ENCODE results near the gene CAMTA2. TPM values are rescaled to one million over a fixed set of nuclear protein-coding genes. Genes with fewer than 3 reads are reported as not detected.

Gene CAMTA2
- total RNA-seq, 4 donors from 2014 or later: 15.3 to 46.2 (median 22.5) TPM

DNA sequence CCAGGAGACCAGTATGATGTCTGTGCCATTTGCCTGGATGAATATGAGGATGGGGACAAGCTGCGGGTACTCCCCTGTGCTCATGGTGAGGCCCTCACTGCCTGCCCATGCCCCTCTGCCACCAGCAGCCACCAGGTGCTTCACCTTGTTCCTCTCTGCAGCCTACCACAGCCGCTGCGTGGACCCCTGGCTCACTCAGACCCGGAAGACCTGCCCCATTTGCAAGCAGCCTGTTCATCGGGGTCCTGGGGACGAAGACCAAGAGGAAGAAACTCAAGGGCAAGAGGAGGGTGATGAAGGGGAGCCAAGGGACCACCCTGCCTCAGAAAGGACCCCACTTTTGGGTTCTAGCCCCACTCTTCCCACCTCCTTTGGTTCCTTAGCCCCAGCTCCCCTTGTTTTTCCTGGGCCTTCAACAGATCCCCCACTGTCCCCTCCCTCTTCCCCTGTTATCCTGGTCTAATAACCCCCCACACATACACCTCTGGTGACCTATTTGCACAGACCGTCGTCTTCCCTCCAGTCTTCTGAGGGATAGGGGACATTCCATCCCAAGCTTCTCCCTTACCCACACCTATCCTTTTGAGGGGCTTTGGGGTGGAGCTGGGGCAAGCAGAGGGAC is 42.8 kb downstream of the CAMTA2 start:
- peaks cover 0 to 51% (median 0%) of the 10 kb centered on the region in 3 donors for H3K36me3 ChIP-seq

DNA sequence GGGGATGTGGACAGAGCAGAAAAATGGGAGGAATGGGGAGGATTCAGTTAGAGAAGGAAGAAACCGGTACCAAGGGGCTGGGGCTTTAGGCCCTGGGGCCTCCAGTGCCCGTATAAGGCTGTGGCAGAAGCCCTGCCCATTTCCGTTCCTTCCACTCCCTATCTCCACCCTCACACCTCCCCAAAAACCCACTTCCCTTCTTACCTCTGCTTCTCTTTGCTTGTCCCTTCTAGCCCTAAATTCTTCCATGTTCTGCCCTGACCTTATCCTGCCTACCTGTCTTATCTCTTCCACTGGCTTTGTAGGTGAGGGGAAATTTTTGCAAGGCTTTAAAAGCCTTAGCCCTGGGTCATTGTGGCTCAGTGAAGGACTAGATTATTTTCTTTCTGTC is 43.3 kb downstream of the CAMTA2 start:
- TF ChIP-seq, protein P1, sequence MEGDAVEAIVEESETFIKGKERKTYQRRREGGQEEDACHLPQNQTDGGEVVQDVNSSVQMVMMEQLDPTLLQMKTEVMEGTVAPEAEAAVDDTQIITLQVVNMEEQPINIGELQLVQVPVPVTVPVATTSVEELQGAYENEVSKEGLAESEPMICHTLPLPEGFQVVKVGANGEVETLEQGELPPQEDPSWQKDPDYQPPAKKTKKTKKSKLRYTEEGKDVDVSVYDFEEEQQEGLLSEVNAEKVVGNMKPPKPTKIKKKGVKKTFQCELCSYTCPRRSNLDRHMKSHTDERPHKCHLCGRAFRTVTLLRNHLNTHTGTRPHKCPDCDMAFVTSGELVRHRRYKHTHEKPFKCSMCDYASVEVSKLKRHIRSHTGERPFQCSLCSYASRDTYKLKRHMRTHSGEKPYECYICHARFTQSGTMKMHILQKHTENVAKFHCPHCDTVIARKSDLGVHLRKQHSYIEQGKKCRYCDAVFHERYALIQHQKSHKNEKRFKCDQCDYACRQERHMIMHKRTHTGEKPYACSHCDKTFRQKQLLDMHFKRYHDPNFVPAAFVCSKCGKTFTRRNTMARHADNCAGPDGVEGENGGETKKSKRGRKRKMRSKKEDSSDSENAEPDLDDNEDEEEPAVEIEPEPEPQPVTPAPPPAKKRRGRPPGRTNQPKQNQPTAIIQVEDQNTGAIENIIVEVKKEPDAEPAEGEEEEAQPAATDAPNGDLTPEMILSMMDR (IDR thresholded peaks at IDR 0.05): no peak
- no peak for TF ChIP-seq POLR2A (IDR thresholded peaks at IDR 0.05)
- no peak for TF ChIP-seq EP300 (IDR thresholded peaks at IDR 0.05)
- peak overlapping the region in 3 of 4 donors; percentile 32 to 96 (median 89) for H3K27ac ChIP-seq

More for the DNA sequence above, 42.8 kb downstream of the CAMTA2 start:
- H3K4me1 ChIP-seq: peaks cover 0 to 69% (median 36%) of the 10 kb centered on the region in 4 donors
- TF ChIP-seq EP300 (IDR thresholded peaks at IDR 0.05): no peak
- no peak for TF ChIP-seq POLR2A (IDR thresholded peaks at IDR 0.05)
- TF ChIP-seq, protein P1 (IDR thresholded peaks at IDR 0.05): no peak
- DNase-seq (ENCODE audit: low spot score in 2 of 2): no peak
- WGBS, 2 donors: 61 to 64% methylated on average over 8 of the region's 8 CpGs
- H3K27me3 ChIP-seq: no peaks in the 10 kb centered on the region
- no peak overlapping the region for H3K4me3 ChIP-seq
- no peaks in the 10 kb centered on the region for H3K9me3 ChIP-seq
- H3K27ac ChIP-seq: peak overlapping the region; percentile 26 to 96 (median 80)

DNA sequence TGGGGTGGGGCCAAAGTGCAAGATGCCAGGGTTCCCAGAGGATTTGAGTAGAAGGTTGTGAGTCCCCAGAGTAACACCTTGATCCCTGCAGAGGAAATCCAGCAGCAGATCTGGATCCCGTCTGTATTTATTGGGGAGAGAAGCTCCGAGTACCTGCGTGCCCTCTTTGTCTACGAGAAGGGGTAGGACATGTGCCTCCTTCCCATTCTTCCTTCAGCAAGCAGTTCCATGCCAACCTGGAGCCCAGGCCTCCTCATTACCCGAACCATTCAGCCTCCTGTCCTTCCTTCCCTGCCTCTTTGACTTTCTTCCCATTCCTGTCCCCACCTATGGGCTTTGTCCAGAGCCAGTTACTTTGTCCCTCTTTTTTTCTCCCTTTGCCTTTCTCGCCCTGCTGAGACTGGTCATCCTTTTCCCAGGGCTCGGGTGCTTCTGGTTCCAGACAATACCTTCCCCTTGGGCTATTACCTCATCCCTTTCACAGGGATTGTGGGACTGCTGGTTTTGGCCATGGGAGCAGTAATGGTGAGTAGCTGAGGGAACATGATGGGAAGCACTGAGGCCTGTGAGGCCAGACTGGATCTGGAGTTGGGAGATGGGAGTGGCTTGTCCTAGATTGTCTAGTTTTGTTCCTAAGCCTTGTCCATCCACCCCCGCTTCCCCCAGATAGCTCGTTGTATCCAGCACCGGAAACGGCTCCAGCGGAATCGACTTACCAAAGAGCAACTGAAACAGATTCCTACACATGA is 44.5 kb downstream of the CAMTA2 start:
- Histone ChIP-seq H3K27me3 (no peaks in the 10 kb centered on the region), H3K4me1 (peaks cover 0 to 79% (median 48%) of the 10 kb centered on the region in 4 donors), H3K9me3 (no peaks in the 10 kb centered on the region), H3K36me3 (peaks cover 0 to 56% (median 0%) of the 10 kb centered on the region in 3 donors), H3K27ac (peak overlapping the region in 1 of 4 donors; percentile 29), H3K4me3 (no peak overlapping the region)
- 67 to 78% methylated on average over 13 of the region's 13 CpGs for WGBS, 2 donors
- no peak for TF ChIP-seq POLR2A (IDR thresholded peaks at IDR 0.05)
- no peak for TF ChIP-seq EP300 (IDR thresholded peaks at IDR 0.05)
- TF ChIP-seq, protein P1 (IDR thresholded peaks at IDR 0.05): no peak
- DNase-seq (ENCODE audit: low spot score in 2 of 2): no peak

More for the DNA sequence above, 43.3 kb downstream of the CAMTA2 start:
- no peaks in the 10 kb centered on the region for H3K27me3 ChIP-seq
- 44 to 46% methylated on average over 3 of the region's 3 CpGs for WGBS, 2 donors
- H3K9me3 ChIP-seq: no peaks in the 10 kb centered on the region
- H3K4me3 ChIP-seq: no peak overlapping the region
- no peak for DNase-seq (ENCODE audit: low spot score in 2 of 2)
- H3K36me3 ChIP-seq: peaks cover 0 to 51% (median 0%) of the 10 kb centered on the region in 3 donors
- peaks cover 0 to 67% (median 38%) of the 10 kb centered on the region in 4 donors for H3K4me1 ChIP-seq

DNA sequence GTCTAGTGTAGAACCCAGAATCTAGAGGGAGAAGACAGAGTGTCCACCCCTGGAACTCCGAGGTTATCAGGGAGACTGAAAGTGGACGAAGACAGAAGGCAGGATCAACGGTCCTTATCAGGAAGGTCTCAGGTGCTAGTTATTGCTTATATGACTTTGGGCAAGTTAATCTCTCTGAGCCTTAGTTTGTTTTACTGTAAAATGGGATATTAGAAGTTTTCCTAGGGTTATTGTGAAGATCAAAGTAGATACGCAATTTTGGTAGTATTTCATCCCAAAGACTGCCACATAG is 46.2 kb downstream of the CAMTA2 start:
- WGBS, 2 donors: 55 to 59% methylated on average over 4 of the region's 4 CpGs
- H3K4me3 ChIP-seq: peak overlapping the region; percentile 55 to 82 (median 68)
- peaks cover 0 to 70% (median 41%) of the 10 kb centered on the region in 4 donors for H3K4me1 ChIP-seq
- TF ChIP-seq EP300 (IDR thresholded peaks at IDR 0.05) (no peak), POLR2A (IDR thresholded peaks at IDR 0.05) (no peak)
- TF ChIP-seq, protein P1 (IDR thresholded peaks at IDR 0.05): no peak
- H3K9me3 ChIP-seq: no peaks in the 10 kb centered on the region
- H3K36me3 ChIP-seq: peaks cover 0 to 68% (median 4%) of the 10 kb centered on the region in 3 donors
- H3K27me3 ChIP-seq: no peaks in the 10 kb centered on the region
- peak overlapping the region in 3 of 4 donors; percentile 84 to 96 (median 96) for H3K27ac ChIP-seq
- no peak for DNase-seq (ENCODE audit: low spot score in 2 of 2)

All from tibial nerve (tissue), 4 donors.